Astrocyte (in vitro differentiated cells and primary cell): ENCODE data around the gene NSRP1.

Experiments used
- EZH2 ChIP-seq: IDR thresholded peaks from 2 replicates; pipeline ENCODE4 v1.6.1; 2012; ENCODE audit warnings: mild to moderate bottlenecking, low read length, inconsistent platforms; ENCODE audit not compliant: insufficient read depth
- TF ChIP-seq, protein P1 (sequence below): IDR thresholded peaks from 2 replicates; pipeline ENCODE4 v1.5.1; 2011; ENCODE audit warnings: low read depth, mild to moderate bottlenecking, inconsistent platforms, low read length, moderate library complexity; ENCODE audit not compliant: insufficient read depth

DNA sequence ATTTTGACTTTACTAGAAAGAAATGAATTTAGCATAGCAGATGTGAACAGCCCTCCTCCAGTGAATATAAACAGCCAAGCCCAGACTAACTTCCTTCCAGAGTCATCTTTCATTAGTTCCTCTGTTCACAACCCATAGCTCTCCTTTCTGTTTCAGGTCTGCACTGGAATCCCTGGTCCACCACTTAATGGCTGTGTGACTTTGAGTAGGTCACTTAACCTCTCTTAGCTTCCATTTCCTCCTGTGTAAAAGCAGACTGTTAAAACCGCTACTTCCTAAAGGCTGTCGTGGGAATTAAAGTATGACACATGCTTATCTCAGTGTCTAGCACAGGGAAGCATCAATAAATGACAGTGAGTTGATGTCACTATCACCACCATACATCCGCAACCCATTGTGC is 111.4 kb downstream of the NSRP1 start:
- TF ChIP-seq EZH2: no peak
- TF ChIP-seq, protein P1, sequence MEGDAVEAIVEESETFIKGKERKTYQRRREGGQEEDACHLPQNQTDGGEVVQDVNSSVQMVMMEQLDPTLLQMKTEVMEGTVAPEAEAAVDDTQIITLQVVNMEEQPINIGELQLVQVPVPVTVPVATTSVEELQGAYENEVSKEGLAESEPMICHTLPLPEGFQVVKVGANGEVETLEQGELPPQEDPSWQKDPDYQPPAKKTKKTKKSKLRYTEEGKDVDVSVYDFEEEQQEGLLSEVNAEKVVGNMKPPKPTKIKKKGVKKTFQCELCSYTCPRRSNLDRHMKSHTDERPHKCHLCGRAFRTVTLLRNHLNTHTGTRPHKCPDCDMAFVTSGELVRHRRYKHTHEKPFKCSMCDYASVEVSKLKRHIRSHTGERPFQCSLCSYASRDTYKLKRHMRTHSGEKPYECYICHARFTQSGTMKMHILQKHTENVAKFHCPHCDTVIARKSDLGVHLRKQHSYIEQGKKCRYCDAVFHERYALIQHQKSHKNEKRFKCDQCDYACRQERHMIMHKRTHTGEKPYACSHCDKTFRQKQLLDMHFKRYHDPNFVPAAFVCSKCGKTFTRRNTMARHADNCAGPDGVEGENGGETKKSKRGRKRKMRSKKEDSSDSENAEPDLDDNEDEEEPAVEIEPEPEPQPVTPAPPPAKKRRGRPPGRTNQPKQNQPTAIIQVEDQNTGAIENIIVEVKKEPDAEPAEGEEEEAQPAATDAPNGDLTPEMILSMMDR: no peak
